IPS-11a (cell line): Measurements from ENCODE around the gene CNST.
"Not testable (repeated sequence)": the region's sequence is repeated elsewhere in the genome, so short reads cannot be mapped to it uniquely, and the experiment has no call there.

Experiments used
- H3K4me3 ChIP-seq: one replicate; pipeline ENCODE4 v1.5.1; 2013; ENCODE audit warnings: low read depth, low read length, control low read depth

Gene CNST

GRCh38 chr1:246613096-246613758 is 47.0 kb downstream of the CNST start:
- H3K4me3 ChIP-seq = no peak overlapping the region

DNA sequence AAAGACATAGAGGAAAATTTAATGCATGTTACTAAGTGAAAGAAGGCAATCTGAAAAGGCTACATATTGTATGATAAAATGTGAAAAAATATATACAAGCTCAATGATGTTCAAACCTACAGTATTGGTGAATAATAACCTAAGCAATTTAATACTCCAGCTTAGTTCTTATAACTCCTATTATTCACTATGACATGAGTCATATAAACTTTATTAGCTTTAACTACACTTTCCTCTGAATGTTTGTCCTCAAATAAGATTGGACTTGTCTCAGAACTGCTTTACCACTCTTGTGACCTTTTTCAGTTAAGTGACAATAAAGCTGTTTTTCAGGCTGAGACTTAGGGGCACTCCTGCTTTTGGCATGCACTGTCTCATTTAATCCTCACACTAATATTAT is 50.9 kb downstream of the CNST start:
- no peak overlapping the region for H3K4me3 ChIP-seq

DNA sequence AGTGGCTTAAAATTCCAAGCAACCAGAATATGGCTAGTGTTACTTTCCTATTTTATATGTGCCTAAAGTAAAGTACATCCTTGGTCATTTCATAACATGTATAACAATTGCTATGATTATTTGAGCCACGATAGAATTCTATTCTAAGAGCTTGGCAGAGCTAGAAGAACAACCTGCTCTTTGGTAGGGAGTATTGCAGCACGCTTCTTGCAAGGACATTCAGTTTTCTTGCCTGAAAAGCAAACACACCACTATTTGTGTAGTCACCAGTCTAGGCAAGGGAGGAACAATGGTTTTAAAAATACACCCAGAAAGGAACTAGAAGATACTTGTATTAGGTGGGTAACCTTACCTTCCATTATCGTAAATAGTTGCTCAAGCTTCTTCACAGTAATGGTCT is 51.5 kb downstream of the CNST start:
- H3K4me3 ChIP-seq = no peak overlapping the region

GRCh38 chr1:246618240-246618808 is 52.1 kb downstream of the CNST start:
- H3K4me3 ChIP-seq = no peak overlapping the region

DNA sequence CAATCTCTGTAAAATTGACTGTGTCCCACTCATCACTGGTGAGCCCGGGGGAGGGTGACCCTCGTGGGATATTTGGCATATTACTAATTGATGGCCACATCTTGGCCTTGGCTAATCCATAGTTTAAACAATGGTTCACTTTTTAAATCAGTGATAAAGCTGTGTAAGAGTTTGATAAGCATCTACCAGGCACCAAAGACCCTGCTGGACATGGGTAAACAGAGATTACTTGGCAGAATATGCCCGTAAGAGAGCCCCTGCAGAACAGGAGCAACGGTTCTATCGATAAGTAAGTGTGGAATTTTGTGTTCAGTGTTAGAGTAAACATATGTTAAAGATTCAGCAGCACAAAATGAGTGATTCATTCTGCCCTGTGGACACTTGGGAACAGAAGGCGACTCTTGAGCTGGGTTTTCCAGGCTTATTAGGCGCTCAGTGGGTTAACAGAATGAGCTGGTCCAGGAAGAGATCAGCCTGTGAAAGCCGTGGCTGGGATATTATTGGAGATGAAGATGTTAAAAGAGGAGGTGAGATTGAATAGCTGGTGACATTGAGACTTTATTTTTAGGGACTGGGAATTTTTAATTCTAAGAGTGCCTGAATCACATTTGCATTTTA is 55.9 kb downstream of the CNST start:
- no peak overlapping the region for H3K4me3 ChIP-seq

DNA sequence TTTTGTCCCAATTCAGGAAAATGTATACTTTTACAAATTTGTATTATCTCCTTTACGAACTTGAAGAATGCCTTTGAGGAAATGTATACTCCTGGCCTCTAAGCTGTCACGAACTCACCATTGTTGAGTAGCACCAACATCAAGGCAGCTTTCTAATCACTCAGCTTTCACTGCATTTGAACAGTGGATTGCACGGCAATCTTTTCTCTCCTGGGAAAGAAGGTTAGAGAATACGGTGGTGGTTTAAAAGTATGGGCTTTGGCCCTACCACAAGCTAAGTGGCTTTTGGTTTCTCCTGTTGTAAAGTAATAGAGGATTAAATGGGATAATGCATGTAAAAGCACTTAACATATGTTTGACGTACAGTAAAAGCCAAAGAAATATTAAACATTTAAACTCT is 57.8 kb downstream of the CNST start:
- H3K4me3 ChIP-seq = no peak overlapping the region

DNA sequence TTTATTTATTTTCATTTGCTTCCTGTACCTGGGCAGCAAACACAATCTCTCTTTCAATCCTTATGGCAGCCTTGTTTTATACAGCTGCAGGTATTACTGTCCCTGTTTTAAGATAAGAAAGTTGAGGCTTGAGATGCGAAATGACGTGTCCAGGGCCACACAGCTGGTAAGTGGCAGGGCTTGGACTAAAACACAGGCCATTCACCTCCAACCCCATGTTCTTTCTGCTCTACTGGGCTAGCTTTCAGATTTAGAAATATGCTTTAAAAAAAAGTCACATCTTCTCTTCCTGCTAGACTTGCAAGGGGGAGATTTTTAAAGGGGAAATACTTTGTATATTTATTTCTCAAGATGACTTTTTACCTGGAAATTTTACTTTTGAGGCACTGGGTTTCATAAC is 62.8 kb downstream of the CNST start:
- H3K4me3 ChIP-seq = no peak overlapping the region

GRCh38 chr1:246629976-246630375 is 63.7 kb downstream of the CNST start:
- H3K4me3 ChIP-seq = no peak overlapping the region

- H3K4me3 ChIP-seq = no peak overlapping the region
Observed at GRCh38 chr1:246631426-246631825, 65.2 kb downstream of the CNST start.

- no peak overlapping the region for H3K4me3 ChIP-seq
Observed at GRCh38 chr1:246632281-246633168, 66.3 kb downstream of the CNST start.

GRCh38 chr1:246634659-246635058 is 68.4 kb downstream of the CNST start:
- not testable (repeated sequence) for H3K4me3 ChIP-seq

DNA sequence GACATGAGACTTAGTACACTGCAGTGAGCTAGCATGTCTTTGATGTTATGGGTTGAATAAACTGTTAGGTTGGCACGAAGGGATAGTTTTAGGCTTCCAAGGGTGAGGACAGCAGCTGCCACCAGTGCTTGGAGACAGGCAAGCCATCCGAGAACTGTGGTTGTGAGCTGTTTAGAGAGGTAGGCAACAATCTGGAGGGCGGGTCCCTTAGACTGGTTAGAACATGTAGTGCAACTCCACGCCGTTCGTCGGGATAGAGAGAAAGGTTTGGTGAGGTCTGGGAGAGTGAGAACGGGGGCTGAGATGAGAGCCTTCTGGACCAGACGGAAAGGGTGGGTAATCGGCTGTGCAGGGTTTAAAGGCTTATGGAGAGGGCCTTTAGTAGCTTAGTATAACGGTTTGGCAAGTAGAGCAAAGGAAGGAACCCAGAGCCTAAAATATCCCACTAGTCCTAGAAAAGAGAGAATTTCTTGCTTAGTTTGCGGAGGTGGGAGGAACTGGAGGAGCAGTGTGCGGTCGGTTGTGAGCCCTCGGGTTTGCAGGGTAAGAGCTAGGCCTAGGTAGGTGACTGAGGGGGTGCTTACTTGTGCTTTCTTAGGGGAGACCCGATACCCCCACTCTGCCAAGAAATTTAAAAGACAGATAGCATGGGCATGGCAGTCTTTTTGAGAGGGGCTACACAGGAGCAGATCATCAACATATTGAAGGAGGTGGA is 72.8 kb downstream of the CNST start:
- no peak overlapping the region for H3K4me3 ChIP-seq

DNA sequence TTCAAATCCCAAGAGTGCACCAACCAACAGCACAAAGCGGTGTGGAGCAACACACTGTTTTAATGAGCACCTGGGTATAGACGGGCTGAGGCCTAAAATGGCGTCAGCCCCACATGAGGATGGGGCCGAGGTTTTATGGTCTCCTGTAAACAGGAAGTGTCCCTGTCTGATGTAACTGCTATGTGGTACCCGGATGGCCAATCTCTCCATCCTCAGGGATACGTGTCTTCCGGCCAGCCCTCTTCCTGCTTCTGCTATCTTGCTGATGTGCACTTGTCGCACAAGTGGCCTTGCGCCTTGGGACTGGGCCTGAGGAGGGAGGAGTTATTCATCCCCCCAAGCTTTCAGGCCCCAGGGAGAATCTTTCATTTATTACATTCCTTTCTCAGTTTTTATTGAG is 73.5 kb downstream of the CNST start:
- H3K4me3 ChIP-seq = no peak overlapping the region

GRCh38 chr1:246640747-246641146 is 74.5 kb downstream of the CNST start:
- no peak overlapping the region for H3K4me3 ChIP-seq

DNA sequence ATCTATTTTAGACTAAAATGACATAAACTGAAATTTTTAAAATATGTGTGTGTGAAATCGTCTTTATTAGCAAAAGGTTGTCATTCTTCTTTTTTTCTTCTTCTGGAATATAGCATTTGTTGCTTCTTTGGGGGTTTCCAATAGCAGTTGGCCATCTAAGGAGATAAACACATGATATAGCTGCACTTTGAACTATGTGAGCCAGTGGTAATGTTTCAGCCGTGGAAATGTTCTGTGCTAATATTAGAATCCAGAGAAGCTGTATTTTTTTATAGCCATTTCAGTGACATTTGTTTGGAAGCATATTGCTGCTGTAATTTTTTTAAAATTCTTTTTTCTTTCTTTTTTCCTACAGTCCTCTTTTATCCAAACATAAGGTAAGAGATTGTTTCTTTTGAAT is 75.1 kb downstream of the CNST start:
- no peak overlapping the region for H3K4me3 ChIP-seq

- H3K4me3 ChIP-seq = no peak overlapping the region
Observed at GRCh38 chr1:246642719-246643118, 76.5 kb downstream of the CNST start.

GRCh38 chr1:246647113-246647512 is 80.9 kb downstream of the CNST start:
- H3K4me3 ChIP-seq = no peak overlapping the region

DNA sequence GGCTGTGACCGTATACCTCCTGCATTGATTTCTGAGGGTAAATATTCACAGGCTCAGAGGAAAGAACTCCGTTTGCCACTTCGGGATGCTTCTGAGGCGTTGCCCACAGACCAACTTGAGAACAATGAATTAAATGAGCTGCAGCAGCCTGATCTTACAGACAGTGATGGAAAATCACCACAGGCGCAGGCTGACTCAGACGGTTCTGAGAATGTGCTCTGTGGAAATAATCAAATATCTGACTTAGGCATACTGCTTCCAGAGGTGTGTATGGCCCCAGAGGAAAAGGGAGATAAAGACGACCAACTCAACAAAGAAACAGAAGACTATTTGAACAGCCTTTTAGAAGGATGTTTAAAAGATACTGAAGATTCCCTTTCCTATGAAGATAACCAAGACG is 81.3 kb downstream of the CNST start:
- H3K4me3 ChIP-seq = no peak overlapping the region

DNA sequence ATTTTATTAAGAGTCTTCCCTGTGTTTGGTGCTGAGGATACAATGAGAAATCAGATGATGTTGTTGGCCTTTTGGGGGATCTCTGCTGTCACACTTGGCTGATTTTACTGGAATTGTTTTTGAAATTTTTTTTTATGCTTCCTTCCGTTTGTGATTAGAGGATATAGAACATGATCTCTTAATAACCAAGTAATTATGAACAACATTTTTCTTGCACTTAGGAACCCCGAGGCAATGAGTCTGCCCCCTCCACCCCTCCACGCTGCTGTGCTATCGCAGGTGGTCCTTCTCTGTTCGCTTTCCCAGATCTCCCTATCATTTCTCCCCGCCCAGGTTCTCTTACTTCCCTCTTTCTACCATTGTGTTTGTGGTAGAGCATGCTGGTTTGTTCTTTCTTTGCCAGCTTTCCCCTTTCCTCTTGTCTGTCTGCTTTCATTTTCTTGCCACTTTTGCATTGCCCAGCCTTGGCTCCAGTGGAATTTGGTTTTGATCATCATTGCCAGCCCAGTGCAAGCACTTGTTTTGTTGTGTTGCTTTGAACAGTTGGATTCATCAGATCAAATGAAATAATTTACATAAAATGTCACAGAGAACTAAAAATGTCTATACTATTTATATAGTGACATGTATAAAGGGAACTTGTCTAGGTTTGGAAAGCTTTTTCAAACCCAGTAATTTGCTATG is 84.9 kb downstream of the CNST start:
- no peak overlapping the region for H3K4me3 ChIP-seq

DNA sequence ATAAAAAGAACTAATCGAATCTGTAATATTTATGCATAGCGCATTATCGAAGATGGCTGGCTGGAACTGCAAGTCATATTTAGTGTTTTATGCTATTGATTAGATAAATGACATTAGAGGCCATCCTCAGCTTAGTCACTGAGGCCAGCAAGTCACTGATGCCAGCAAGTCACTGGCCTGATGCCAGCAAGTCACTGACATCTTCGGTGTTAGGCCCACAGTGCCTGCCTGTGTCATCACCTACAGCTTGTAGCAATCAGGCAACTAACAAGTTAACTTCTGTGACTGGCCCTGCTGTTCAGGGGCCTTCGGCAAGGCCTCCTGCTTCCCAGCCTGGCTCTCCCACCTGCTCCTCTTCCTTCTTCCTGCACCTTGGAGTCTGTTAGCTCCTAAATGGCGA is 92.3 kb downstream of the CNST start:
- H3K4me3 ChIP-seq = no peak overlapping the region
